ENCODE results near the gene RAN.

RAN gene

DNA sequence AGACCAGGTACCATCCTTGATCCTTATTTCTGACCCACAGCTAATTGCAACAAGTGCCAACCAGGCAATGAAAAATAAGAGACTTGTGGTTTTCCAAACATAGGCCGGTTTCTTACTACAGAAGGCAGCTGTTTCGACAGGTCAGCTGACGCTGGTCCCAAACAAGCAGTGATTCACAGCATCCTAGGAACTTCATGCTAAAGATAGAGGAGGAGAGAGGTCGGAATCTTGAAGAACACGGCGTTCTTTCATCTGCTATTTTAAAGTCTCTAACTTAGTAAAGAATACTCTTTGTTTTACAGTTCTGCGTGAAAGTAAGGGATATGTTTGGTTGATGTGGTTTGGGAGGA lies 53.8 kb downstream of the RAN start:
- DNase-seq (no peak), ATAC-seq (no peak)
- Mint-ChIP-seq H3K27ac (no peak overlapping the region), H3K9me3 (no peaks in the 10 kb centered on the region), H3K4me1 (no peaks in the 10 kb centered on the region), H3K4me3 (no peak overlapping the region), H3K27me3 (peaks cover 61% of the 10 kb centered on the region)
